Measurements from ENCODE around the gene COL5A1. TPM values are rescaled to one million over a fixed set of nuclear protein-coding genes. Genes with fewer than 3 reads are reported as not detected.

The COL5A1 gene
- total RNA-seq, 8 experiments from 2014 or later, result 1.9 to 141 (median 3.6) TPM

DNA sequence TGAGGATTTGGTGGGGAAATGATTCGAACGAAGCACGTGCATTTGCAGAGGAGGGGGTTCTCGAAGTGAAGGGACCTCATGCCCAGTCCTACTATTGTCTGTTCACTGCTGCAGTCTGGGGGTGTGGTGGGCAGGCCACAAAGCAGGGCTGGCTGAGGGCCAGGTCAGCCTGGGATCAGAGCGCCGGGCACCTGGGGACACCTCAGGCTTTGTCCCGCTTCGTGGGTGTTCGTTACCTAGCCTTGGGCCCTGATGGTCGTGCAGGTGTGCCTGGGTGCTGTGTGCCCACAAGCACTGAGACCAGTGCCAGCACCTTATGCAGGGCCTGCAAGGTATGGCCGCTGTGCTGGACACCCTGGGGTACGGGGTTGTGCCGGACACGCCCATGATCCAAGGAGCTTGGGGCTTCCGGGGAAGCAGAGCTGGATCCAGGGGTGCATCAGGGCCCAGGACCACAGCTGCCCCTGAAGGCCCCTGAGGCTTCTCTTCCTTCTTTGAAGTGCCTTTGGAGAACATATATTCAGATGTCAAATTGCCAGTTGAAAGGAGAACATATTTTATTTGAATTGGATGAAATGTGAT lies 80.6 kb downstream of the COL5A1 start:
- in situ Hi-C loops (cut with MboI; ENCODE audit: low pct_unique_long_range_greater_than_20kb in 2 of 9, low sequenced_read_pairs in 9 of 9, unreplicated experiment in 9 of 9), result no loop called here
- H3K4me1 ChIP-seq (replicated peaks in 1 of 2), result peaks cover 10 to 12% of the 10 kb centered on the region in 2 donors
- no peak overlapping the region for H3K4me3 ChIP-seq
- no peak for ATAC-seq (replicated peaks in 6 of 8)
- H3K27ac ChIP-seq, result no peak overlapping the region
- WGBS, 10 experiments, result 73 to 97% (median 86%) methylated on average over 4 to 5 of the region's 15 CpGs; no CpG with 5 or more reads in 6 of the 10 experiments

- no peak for ATAC-seq (replicated peaks in 6 of 8)
- H3K27ac ChIP-seq, result no peak overlapping the region
- H3K4me3 ChIP-seq, result no peak overlapping the region
- in situ Hi-C loops (cut with MboI; ENCODE audit: low pct_unique_long_range_greater_than_20kb in 2 of 9, low sequenced_read_pairs in 9 of 9, unreplicated experiment in 9 of 9), result no loop called here
- peaks cover 10 to 12% of the 10 kb centered on the region in 2 donors for H3K4me1 ChIP-seq (replicated peaks in 1 of 2)
- WGBS, 10 experiments, result 70% methylated on average over 4 of the region's 17 CpGs; no CpG with 5 or more reads in 9 of the 10 experiments
These were observed 81.4 kb downstream of the COL5A1 start for GRCh38 chr9:134723037-134723436.

- WGBS, 10 experiments, result 80 to 100% (median 83%) methylated on average over 1 to 2 of the region's 13 CpGs; no CpG with 5 or more reads in 7 of the 10 experiments
- peak in 4 of 8 experiments; percentile 2 to 9 (median 2) for ATAC-seq (replicated peaks in 6 of 8)
- H3K4me3 ChIP-seq, result no peak overlapping the region
- H3K27ac ChIP-seq, result no peak overlapping the region
- peaks cover 10 to 12% of the 10 kb centered on the region in 2 donors for H3K4me1 ChIP-seq (replicated peaks in 1 of 2)
- in situ Hi-C loops (cut with MboI; ENCODE audit: low pct_unique_long_range_greater_than_20kb in 2 of 9, low sequenced_read_pairs in 9 of 9, unreplicated experiment in 9 of 9), result no loop called here
These were observed 82.0 kb downstream of the COL5A1 start for GRCh38 chr9:134723491-134724190.

- ATAC-seq (replicated peaks in 6 of 8), result peak; percentile 72 to 92 (median 87)
- Histone ChIP-seq H3K4me1 (replicated peaks in 1 of 2) (peaks cover 10 to 12% of the 10 kb centered on the region in 2 donors), H3K27ac (no peak overlapping the region), H3K4me3 (no peak overlapping the region)
- 59 to 80% (median 64%) methylated on average over 1 to 12 of the region's 25 CpGs; no CpG with 5 or more reads in 6 of the 10 experiments for WGBS, 10 experiments
- in situ Hi-C loops (cut with MboI; ENCODE audit: low pct_unique_long_range_greater_than_20kb in 2 of 9, low sequenced_read_pairs in 9 of 9, unreplicated experiment in 9 of 9), result no loop called here
These were observed 82.8 kb downstream of the COL5A1 start for GRCh38 chr9:134724202-134724911.

GRCh38 chr9:134724912-134725604 lies 83.5 kb downstream of the COL5A1 start:
- no peak for ATAC-seq (replicated peaks in 6 of 8)
- Histone ChIP-seq H3K4me3 (no peak overlapping the region), H3K27ac (no peak overlapping the region), H3K4me1 (replicated peaks in 1 of 2) (peaks cover 10 to 12% of the 10 kb centered on the region in 2 donors)
- in situ Hi-C loops (cut with MboI; ENCODE audit: low pct_unique_long_range_greater_than_20kb in 2 of 9, low sequenced_read_pairs in 9 of 9, unreplicated experiment in 9 of 9), result loop anchor here in 2 of 9 experiments (25.0 kb wide), 1 partner anchor 263 kb away; no protein-coding TSS in a partner anchor
- 50 to 100% (median 100%) methylated on average over 1 to 5 of the region's 17 CpGs; no CpG with 5 or more reads in 2 of the 10 experiments for WGBS, 10 experiments

DNA sequence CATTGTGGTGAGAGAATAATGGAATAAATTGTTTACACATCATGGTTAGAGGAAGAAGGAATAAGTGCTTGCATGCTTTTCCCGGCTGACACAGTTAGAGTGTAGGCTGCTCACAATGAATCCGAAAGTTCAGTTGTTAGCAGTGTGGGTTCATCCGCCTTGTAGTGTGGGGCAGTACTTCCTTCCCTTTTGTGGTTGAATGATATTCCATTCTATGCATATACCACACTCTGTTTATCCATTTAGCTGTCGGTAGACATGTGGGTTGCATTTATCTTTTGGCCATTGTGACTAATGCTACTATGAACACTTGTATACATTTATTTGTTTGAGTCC lies 84.0 kb downstream of the COL5A1 start:
- Histone ChIP-seq H3K4me1 (replicated peaks in 1 of 2) (peaks cover 10 to 12% of the 10 kb centered on the region in 2 donors), H3K27ac (no peak overlapping the region), H3K4me3 (no peak overlapping the region)
- WGBS, 10 experiments, result 0 to 100% (median 84%) methylated on average over 1 to 4 of the region's 4 CpGs; no CpG with 5 or more reads in 1 of the 10 experiments
- in situ Hi-C loops (cut with MboI; ENCODE audit: low pct_unique_long_range_greater_than_20kb in 2 of 9, low sequenced_read_pairs in 9 of 9, unreplicated experiment in 9 of 9), result loop anchor here in 2 of 9 experiments (25.0 kb wide), 1 partner anchor 263 kb away; no protein-coding TSS in a partner anchor
- ATAC-seq (replicated peaks in 6 of 8), result peak in 4 of 8 experiments; percentile 15 to 54 (median 20)

- H3K27ac ChIP-seq, result no peak overlapping the region
- no peak for ATAC-seq (replicated peaks in 6 of 8)
- no peak overlapping the region for H3K4me3 ChIP-seq
- H3K4me1 ChIP-seq (replicated peaks in 1 of 2), result peaks cover 10 to 12% of the 10 kb centered on the region in 2 donors
- in situ Hi-C loops (cut with MboI; ENCODE audit: low pct_unique_long_range_greater_than_20kb in 2 of 9, low sequenced_read_pairs in 9 of 9, unreplicated experiment in 9 of 9), result loop anchor here in 2 of 9 experiments (25.0 kb wide), 1 partner anchor 264 kb away; no protein-coding TSS in a partner anchor
- WGBS, 10 experiments, result 74 to 100% (median 94%) methylated on average over 1 to 4 of the region's 4 CpGs
These were observed 84.6 kb downstream of the COL5A1 start for GRCh38 chr9:134726026-134726721.

- WGBS, 10 experiments, result 36 to 100% (median 69%) methylated on average over 1 of the region's 1 CpG; no CpG with 5 or more reads in 2 of the 10 experiments
- no peak overlapping the region for H3K4me3 ChIP-seq
- in situ Hi-C loops (cut with MboI; ENCODE audit: low pct_unique_long_range_greater_than_20kb in 2 of 9, low sequenced_read_pairs in 9 of 9, unreplicated experiment in 9 of 9), result loop anchor here in 2 of 9 experiments (25.0 kb wide), 1 partner anchor 264 kb away; no protein-coding TSS in a partner anchor
- H3K4me1 ChIP-seq (replicated peaks in 1 of 2), result peaks cover 10 to 12% of the 10 kb centered on the region in 2 donors
- H3K27ac ChIP-seq, result no peak overlapping the region
- no peak for ATAC-seq (replicated peaks in 6 of 8)
These were observed 85.1 kb downstream of the COL5A1 start for GRCh38 chr9:134726722-134727034.

DNA sequence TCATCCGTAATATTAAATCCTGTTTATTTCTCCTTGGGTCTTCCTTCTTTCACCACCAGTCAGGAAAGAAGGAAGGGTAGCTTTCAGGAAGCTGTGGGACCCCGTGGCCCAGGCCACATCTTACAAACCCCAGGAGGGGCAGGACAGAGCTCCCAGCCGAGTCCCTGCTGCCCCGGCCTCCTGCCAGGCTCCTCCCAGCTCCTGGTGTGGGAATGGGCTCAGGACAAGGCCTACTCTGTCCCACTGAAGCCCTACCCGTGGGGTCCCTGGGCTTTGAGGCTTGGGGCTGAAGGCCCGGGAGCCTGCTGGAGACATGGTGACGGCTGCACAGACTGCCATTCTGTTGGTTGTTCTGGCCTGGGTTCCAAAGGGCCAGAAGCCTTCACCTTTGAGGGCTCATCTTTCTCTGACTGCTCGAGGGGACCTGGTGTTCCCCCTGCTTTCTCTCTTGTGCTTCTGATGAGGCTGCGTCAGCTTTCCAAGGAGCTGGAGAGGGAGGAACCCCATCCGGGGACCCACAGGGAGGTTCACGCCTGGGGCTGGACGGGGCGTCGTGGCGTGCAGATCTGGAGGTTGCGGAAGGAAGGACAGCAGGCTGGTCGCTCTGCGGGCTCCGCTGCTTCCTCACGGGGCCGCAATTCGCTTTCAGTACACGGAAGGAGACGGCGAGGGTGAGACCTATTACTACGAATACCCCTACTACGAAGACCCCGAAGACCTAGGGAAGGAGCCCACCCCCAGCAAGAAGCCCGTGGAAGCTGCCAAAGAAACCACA lies 86.6 kb downstream of the COL5A1 start:
- Histone ChIP-seq H3K4me1 (replicated peaks in 1 of 2) (peaks cover 10 to 12% of the 10 kb centered on the region in 2 donors), H3K27ac (no peak overlapping the region), H3K4me3 (no peak overlapping the region)
- 22 to 100% (median 95%) methylated on average over 1 to 7 of the region's 29 CpGs; no CpG with 5 or more reads in 2 of the 10 experiments for WGBS, 10 experiments
- ATAC-seq (replicated peaks in 6 of 8), result no peak
- in situ Hi-C loops (cut with MboI; ENCODE audit: low pct_unique_long_range_greater_than_20kb in 2 of 9, low sequenced_read_pairs in 9 of 9, unreplicated experiment in 9 of 9), result loop anchor here in 2 of 9 experiments (25.0 kb wide), 1 partner anchor 266 kb away; no protein-coding TSS in a partner anchor

- peaks cover 9 to 13% of the 10 kb centered on the region in 2 donors for H3K4me1 ChIP-seq (replicated peaks in 1 of 2)
- 60 to 91% (median 86%) methylated on average over 1 to 7 of the region's 28 CpGs; no CpG with 5 or more reads in 6 of the 10 experiments for WGBS, 10 experiments
- no peak overlapping the region for H3K4me3 ChIP-seq
- ATAC-seq (replicated peaks in 6 of 8), result no peak
- no peak overlapping the region for H3K27ac ChIP-seq
- in situ Hi-C loops (cut with MboI; ENCODE audit: low pct_unique_long_range_greater_than_20kb in 2 of 9, low sequenced_read_pairs in 9 of 9, unreplicated experiment in 9 of 9), result loop anchor here in 2 of 9 experiments (25.0 kb wide), 1 partner anchor 267 kb away; no protein-coding TSS in a partner anchor
These were observed 87.3 kb downstream of the COL5A1 start for GRCh38 chr9:134728801-134729495.

All from motor neuron (in vitro differentiated cells).